Progenitor cell of endocrine pancreas (in vitro differentiated cells): ENCODE results near the gene IQCK. TPM values are rescaled to one million over a fixed set of nuclear protein-coding genes. Genes with fewer than 3 reads are reported as not detected.
A peak's percentile ranks its signal among the peaks of the same experiment; 100 is the strongest.

Experiments used
- DNase-seq: peaks from one replicate; pipeline ENCODE4 v3.0.0; 2021; ENCODE audit warnings: low spot score; ENCODE audit not compliant: unreplicated experiment
- H3K27ac Mint-ChIP-seq: 2 replicates; pipeline ENCODE4 v1.8.0; 2021; ENCODE audit warnings: mild to moderate bottlenecking, moderate library complexity, mixed read lengths
- H3K27me3 Mint-ChIP-seq: 2 replicates; pipeline ENCODE4 v1.8.0; 2021; ENCODE audit warnings: mixed read lengths
- H3K36me3 Mint-ChIP-seq: 2 replicates; pipeline ENCODE4 v1.8.0; 2022; ENCODE audit warnings: mixed read lengths; ENCODE audit not compliant: insufficient read depth
- H3K4me1 Mint-ChIP-seq: 2 replicates; pipeline ENCODE4 v1.8.0; 2021; ENCODE audit warnings: low read depth, mixed read lengths
- H3K4me3 Mint-ChIP-seq: 2 replicates; pipeline ENCODE4 v1.8.0; 2021; ENCODE audit warnings: low read depth, mild to moderate bottlenecking, moderate library complexity, mixed read lengths
- H3K9me3 Mint-ChIP-seq: 2 replicates; pipeline ENCODE4 v1.8.0; 2021; ENCODE audit warnings: low read depth, mixed read lengths
- total RNA-seq: library from RNA; stranded (reverse); gene quantifications from 2 replicates; pipeline ENCODE4 v1.2.1, GENCODE V29; 2021
- TF ChIP-seq, protein P1 (sequence below): fragments of 200-600 bp; sonication (generic); IDR thresholded peaks from one replicate; pipeline ENCODE4 v1.5.0; 2021; ENCODE audit warnings: antibody characterized with exemption, mild to moderate bottlenecking; ENCODE audit not compliant: unreplicated experiment

The IQCK gene
- total RNA-seq, 1 donor from 2014 or later = 33.2 TPM

DNA sequence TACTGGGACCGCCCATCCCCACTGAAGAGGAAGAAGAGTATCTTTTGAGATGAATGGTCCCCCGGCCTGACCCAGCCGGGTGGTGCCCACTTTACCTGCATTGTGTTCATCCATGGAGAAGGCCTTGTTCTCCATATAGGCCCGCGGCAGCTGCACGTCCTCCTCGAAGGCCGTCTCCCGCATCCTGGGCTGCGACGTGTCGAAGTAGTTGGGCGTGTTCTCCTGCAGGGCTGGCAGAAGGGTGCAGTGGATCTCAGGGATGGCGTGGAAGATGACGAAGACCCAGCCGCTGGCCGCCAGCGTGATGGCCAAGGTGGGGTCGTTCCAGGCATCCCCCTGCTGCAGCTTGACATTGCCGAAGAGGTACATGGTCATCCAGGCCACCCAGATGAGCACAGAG, 153.7 kb downstream of the IQCK start:
- H3K27ac Mint-ChIP-seq = no peak overlapping the region
- TF ChIP-seq, protein P1, sequence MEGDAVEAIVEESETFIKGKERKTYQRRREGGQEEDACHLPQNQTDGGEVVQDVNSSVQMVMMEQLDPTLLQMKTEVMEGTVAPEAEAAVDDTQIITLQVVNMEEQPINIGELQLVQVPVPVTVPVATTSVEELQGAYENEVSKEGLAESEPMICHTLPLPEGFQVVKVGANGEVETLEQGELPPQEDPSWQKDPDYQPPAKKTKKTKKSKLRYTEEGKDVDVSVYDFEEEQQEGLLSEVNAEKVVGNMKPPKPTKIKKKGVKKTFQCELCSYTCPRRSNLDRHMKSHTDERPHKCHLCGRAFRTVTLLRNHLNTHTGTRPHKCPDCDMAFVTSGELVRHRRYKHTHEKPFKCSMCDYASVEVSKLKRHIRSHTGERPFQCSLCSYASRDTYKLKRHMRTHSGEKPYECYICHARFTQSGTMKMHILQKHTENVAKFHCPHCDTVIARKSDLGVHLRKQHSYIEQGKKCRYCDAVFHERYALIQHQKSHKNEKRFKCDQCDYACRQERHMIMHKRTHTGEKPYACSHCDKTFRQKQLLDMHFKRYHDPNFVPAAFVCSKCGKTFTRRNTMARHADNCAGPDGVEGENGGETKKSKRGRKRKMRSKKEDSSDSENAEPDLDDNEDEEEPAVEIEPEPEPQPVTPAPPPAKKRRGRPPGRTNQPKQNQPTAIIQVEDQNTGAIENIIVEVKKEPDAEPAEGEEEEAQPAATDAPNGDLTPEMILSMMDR = no peak
- H3K4me1 Mint-ChIP-seq = no peaks in the 10 kb centered on the region
- no peaks in the 10 kb centered on the region for H3K9me3 Mint-ChIP-seq
- no peaks in the 10 kb centered on the region for H3K27me3 Mint-ChIP-seq
- H3K36me3 Mint-ChIP-seq = peaks cover 25% of the 10 kb centered on the region
- DNase-seq = no peak
- H3K4me3 Mint-ChIP-seq = no peak overlapping the region

GRCh38 chr16:19872179-19872863, 154.2 kb downstream of the IQCK start:
- DNase-seq = no peak
- Mint-ChIP-seq H3K27me3 (no peaks in the 10 kb centered on the region), H3K4me1 (no peaks in the 10 kb centered on the region), H3K9me3 (no peaks in the 10 kb centered on the region), H3K36me3 (peaks cover 23% of the 10 kb centered on the region), H3K27ac (no peak overlapping the region), H3K4me3 (no peak overlapping the region)
- TF ChIP-seq, protein P1 = no peak

DNA sequence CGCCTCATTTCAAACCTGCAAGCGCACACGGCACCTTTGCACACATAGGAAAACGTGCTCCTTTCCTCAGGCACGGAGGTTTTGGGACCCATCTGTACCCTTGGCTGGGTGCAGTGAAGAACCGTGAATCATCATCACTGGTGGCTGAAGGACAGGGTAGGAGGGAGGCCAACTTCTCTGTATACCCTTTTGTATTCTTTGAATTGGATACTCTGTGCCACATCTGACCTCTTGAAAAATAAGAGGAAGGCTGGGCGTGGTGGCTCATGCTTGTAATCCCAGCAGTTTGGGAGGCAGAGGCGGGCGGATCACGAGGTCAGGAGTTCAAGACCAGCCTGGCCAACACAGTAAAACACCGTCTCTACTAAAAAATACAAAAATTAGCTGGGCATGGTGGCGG, 154.9 kb downstream of the IQCK start:
- Mint-ChIP-seq H3K4me1 (no peaks in the 10 kb centered on the region), H3K27ac (no peak overlapping the region), H3K36me3 (peaks cover 21% of the 10 kb centered on the region), H3K4me3 (no peak overlapping the region), H3K9me3 (no peaks in the 10 kb centered on the region), H3K27me3 (no peaks in the 10 kb centered on the region)
- DNase-seq = no peak
- TF ChIP-seq, protein P1 = no peak

DNA sequence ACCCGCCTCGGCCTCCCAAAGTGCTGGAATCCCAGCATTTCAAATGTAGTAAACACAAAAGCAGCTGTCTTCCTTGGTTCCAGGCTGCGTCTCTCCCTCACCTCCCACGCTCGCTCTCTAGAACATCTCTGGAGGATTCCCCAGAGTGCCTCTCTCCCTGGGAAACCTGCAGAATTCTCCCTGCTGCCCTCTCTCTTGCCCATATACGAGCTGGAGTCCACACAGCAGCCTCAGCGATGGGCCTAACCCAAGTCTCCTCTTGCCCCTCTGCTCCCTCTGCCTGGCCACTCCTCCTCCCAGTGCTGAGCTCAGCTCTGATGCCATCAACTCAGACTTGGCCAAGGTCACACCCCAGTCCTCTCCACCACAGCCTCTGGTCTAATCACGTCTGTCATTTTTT, 156.0 kb downstream of the IQCK start:
- H3K36me3 Mint-ChIP-seq = peaks cover 17% of the 10 kb centered on the region
- H3K9me3 Mint-ChIP-seq = no peaks in the 10 kb centered on the region
- no peak for DNase-seq
- H3K27ac Mint-ChIP-seq = peak overlapping the region; percentile 90
- TF ChIP-seq, protein P1 = no peak
- no peak overlapping the region for H3K4me3 Mint-ChIP-seq
- H3K4me1 Mint-ChIP-seq = no peaks in the 10 kb centered on the region
- H3K27me3 Mint-ChIP-seq = no peaks in the 10 kb centered on the region

GRCh38 chr16:19874851-19875546, 156.9 kb downstream of the IQCK start:
- H3K4me3 Mint-ChIP-seq = no peak overlapping the region
- no peak overlapping the region for H3K27ac Mint-ChIP-seq
- peaks cover 5% of the 10 kb centered on the region for H3K4me1 Mint-ChIP-seq

More at GRCh38 chr16:19874851-19875546, 156.9 kb downstream of the IQCK start:
- peaks cover 19% of the 10 kb centered on the region for H3K36me3 Mint-ChIP-seq
- no peaks in the 10 kb centered on the region for H3K9me3 Mint-ChIP-seq
- no peaks in the 10 kb centered on the region for H3K27me3 Mint-ChIP-seq
- TF ChIP-seq, protein P1 = no peak
- no peak for DNase-seq
